Measurements from ENCODE around the gene ACSS3. TPM values are rescaled to one million over a fixed set of nuclear protein-coding genes. Genes with fewer than 3 reads are reported as not detected.

The ACSS3 gene
- total RNA-seq, 1 experiment from 2014 or later = 2.7 TPM

GRCh38 chr12:81294325-81295190, 216.7 kb downstream of the ACSS3 start:
- Histone ChIP-seq H3K9me3 (no peaks in the 10 kb centered on the region), H3K36me3 (no peaks in the 10 kb centered on the region), H3K27me3 (no peaks in the 10 kb centered on the region), H3K4me3 (no peak overlapping the region)
- DNase-seq = no peak

DNA sequence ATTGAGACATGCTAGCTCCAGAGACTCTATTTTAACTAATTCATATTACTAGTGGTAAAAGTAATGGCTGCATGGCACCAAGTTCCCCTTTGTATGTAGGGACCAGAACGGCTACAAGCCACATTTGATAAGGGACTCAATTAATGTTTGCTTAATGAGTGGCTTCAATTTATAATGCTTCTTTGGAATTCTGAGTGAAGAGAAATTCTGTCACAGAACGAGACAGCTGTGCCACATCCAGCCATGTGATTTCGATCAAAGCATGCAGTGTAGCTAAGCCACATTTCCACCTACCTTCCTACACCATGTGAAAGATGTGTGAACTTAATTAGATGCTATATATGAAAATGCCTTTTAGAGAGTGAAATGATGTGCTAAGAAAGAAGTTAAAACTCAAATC, 217.4 kb downstream of the ACSS3 start:
- Histone ChIP-seq H3K36me3 (no peaks in the 10 kb centered on the region), H3K9me3 (no peaks in the 10 kb centered on the region), H3K27me3 (no peaks in the 10 kb centered on the region), H3K4me3 (no peak overlapping the region)
- DNase-seq = no peak

DNA sequence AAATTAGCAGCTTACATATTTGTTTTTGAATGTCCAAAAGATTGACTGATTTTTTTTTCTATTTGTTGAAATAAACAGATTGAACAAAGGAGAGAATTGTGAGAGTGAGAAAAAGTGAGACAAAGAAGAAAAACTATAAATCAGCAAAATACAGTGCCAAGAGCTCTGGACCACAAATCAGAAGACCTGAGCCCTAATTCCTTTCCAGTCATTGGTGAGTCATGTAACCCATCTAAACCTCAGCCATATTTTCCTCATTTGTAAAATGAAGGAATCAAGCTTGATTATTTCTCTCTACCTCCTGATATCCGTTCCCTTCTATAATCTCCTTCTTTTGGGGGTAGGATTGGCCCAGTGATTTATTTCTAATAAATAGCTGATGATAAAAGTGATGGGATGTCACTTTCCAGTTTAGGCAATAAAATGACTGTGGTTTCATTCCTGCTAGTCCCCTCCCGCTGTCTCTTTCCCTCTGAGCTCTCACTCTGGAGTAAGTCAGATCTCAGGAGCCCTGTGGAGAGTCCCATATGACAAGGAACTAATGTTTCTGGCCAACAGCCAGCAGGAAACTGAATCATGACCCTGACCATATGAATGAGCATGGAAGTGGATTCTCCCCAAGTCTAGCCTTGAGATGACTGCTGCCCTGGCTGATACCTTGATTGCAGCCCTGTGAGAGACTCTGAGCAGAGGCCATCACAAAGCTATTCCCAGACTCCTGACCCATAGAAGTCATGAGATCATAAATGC, 218.9 kb downstream of the ACSS3 start:
- Histone ChIP-seq H3K36me3 (no peaks in the 10 kb centered on the region), H3K4me3 (no peak overlapping the region), H3K9me3 (no peaks in the 10 kb centered on the region), H3K27me3 (no peaks in the 10 kb centered on the region)
- peak; percentile 75 for DNase-seq

DNA sequence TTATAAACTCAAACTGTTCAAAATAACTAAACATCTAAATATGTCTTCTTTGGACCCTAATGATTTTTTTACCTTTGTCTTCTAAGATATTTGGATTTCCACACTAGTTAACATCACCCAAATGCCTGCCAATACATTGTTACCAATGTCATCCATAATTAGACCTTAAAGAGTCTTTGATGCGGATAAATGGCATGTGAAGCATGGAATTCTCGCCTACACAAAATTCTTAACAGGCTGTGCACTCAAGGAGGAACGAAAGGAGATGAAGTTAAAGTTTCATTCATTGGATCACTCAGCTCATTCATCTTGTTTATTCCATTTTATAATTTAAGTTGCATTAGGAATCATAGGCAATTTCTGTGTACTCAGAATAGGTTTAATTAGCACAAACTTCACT, 219.7 kb downstream of the ACSS3 start:
- Histone ChIP-seq H3K36me3 (no peaks in the 10 kb centered on the region), H3K27me3 (no peaks in the 10 kb centered on the region), H3K4me3 (no peak overlapping the region), H3K9me3 (no peaks in the 10 kb centered on the region)
- no peak for DNase-seq

DNA sequence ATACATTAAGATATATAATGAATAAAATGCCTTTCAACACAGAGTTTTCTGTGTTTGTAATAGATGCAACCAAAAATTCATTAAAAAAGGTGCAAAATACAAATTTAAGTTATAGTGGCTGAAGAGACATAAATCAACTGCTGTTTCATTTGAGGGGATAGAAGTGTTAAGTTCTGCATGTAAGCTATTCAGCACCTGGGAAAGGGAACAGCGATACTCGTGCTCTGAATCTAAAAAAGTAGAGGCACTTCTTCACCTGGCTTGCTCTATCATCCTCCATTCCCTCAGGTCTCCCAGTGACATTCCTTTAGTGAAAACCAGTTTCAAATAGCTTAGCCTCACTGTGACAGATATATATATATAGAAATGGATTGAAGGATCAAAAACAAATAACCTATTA, 222.6 kb downstream of the ACSS3 start:
- H3K27me3 ChIP-seq = no peaks in the 10 kb centered on the region
- no peaks in the 10 kb centered on the region for H3K36me3 ChIP-seq
- no peak overlapping the region for H3K4me3 ChIP-seq
- no peaks in the 10 kb centered on the region for H3K9me3 ChIP-seq
- no peak for DNase-seq

DNA sequence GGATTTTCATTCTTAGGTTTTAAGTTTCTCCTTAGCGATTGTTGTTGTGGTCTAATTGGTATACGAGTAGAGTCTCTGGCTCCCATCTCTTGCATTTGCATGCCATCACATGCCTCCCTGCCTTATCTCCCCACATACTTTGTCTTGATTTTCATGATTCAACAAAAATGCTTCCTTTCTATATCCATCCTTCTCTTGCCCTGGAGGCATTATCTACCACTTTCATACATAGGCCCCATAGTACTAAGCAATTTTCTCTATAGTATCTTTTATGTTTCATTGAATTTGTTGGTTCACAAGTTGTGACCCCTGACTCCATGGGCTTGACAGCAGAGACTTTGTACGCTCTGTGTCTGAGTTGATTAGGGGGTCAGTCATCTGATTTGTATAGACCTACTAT, 226.1 kb downstream of the ACSS3 start:
- no peak for DNase-seq
- no peaks in the 10 kb centered on the region for H3K9me3 ChIP-seq

More for the DNA sequence above, 226.1 kb downstream of the ACSS3 start:
- Histone ChIP-seq H3K4me3 (no peak overlapping the region), H3K36me3 (no peaks in the 10 kb centered on the region), H3K27me3 (no peaks in the 10 kb centered on the region)

Other genes with a start within 250 kb of the ACSS3 start
- 10.9 and 20.1 TPM in 2 replicates for gene LIN7A, start 140.1 kb upstream of the ACSS3 start, total RNA-seq (2014; rRNA removed; shearing (Covaris generic); ENCODE audit: low replicate concordance)